Left ventricle myocardium inferior (tissue), 1 donor: Measurements from ENCODE around the gene CCDC57. TPM values are rescaled to one million over a fixed set of nuclear protein-coding genes. Genes with fewer than 3 reads are reported as not detected.

Experiments used
- DNase-seq: peaks from one replicate; pipeline ENCODE4 v3.0.0-alpha.2; 2020
- H3K27ac ChIP-seq: fragments of 200-600 bp; replicated peaks from 2 replicates; pipeline ENCODE4 v1.8.0; 2021
- H3K27me3 ChIP-seq: fragments of 200-600 bp; 2 replicates; pipeline ENCODE4 v1.8.0; 2021; ENCODE audit warnings: low read depth
- H3K36me3 ChIP-seq: fragments of 200-600 bp; 2 replicates; pipeline ENCODE4 v1.8.0; 2021
- H3K4me1 ChIP-seq: fragments of 200-600 bp; 2 replicates; pipeline ENCODE4 v1.8.0; 2021
- H3K4me3 ChIP-seq: fragments of 200-600 bp; 2 replicates; pipeline ENCODE4 v1.8.0; 2021; ENCODE audit warnings: mild to moderate bottlenecking, moderate library complexity
- H3K9me3 ChIP-seq: fragments of 200-600 bp; replicated peaks from 2 replicates; pipeline ENCODE4 v1.8.0; 2021
- intact Hi-C: fragments of 100-400 bp; cut with micrococcal nuclease; formaldehyde crosslinking; loops from one replicate; pipeline ENCODE4 v1.11.0; 2022
- total RNA-seq: library from RNA; stranded (reverse); fragmentation: NEBNext Ultra II Directional; extraction: Animal tissue kit (Norgen Biotek cat#: 25700); gene quantifications from one replicate; pipeline ENCODE4 v1.2.1, GENCODE V29; 2021
- TF ChIP-seq, protein P1 (sequence below): fragments of 200-600 bp; IDR thresholded peaks from 2 replicates; pipeline ENCODE4 v1.8.0; 2021; ENCODE audit warnings: antibody characterized with exemption, mild to moderate bottlenecking, borderline replicate concordance
- donor health status: DM: no; HTN: yes; CAD: no; lungs with severe emphysema.

Gene CCDC57
- total RNA-seq, 1 donor from 2014 or later: 8.1 TPM

- Histone ChIP-seq H3K27me3 (no peaks in the 10 kb centered on the region), H3K4me1 (no peaks in the 10 kb centered on the region), H3K27ac (no peak overlapping the region), H3K36me3 (peaks cover 98% of the 10 kb centered on the region), H3K4me3 (no peak overlapping the region), H3K9me3 (no peaks in the 10 kb centered on the region)
- intact Hi-C loops: no loop called here
- DNase-seq: no peak
- TF ChIP-seq, protein P1, sequence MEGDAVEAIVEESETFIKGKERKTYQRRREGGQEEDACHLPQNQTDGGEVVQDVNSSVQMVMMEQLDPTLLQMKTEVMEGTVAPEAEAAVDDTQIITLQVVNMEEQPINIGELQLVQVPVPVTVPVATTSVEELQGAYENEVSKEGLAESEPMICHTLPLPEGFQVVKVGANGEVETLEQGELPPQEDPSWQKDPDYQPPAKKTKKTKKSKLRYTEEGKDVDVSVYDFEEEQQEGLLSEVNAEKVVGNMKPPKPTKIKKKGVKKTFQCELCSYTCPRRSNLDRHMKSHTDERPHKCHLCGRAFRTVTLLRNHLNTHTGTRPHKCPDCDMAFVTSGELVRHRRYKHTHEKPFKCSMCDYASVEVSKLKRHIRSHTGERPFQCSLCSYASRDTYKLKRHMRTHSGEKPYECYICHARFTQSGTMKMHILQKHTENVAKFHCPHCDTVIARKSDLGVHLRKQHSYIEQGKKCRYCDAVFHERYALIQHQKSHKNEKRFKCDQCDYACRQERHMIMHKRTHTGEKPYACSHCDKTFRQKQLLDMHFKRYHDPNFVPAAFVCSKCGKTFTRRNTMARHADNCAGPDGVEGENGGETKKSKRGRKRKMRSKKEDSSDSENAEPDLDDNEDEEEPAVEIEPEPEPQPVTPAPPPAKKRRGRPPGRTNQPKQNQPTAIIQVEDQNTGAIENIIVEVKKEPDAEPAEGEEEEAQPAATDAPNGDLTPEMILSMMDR: no peak
These were observed 127.4 kb downstream of the CCDC57 start for GRCh38 chr17:82085031-82085861.

DNA sequence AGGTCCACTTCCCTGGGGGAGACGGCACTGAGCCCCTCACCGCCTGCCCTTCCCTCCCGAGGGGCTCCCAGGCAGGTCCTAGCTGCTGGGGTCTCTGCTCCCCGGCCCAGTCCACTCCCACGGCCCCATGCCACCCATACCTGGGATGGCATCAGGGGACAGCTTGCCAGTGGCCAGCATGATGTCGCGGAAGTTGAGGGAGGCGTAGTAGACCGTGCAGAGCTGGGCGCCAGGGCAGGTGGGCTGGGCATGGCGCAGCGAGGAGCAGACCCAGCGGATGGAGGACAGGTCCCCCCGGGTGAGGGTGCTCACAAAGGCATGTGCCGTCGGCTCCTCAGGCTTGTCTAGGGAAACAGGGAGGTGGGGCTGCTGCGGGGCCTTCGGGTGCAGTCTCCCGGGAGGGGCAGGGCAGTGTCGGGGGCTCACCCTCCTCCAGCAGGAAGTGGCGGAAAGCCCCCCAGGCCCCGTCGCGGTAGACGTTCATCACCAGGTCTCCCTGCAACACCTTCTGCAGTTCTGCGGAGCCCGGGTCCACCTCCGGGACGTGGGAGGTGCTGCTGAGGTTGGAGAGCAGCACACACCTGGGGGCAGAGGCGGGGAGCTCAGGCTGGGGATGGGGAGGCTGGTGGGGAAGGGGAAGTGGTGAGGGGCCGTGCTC, 128.1 kb downstream of the CCDC57 start:
- H3K36me3 ChIP-seq: peaks cover 97% of the 10 kb centered on the region
- no peaks in the 10 kb centered on the region for H3K9me3 ChIP-seq
- H3K4me3 ChIP-seq: no peak overlapping the region
- no peaks in the 10 kb centered on the region for H3K4me1 ChIP-seq
- DNase-seq: no peak
- H3K27me3 ChIP-seq: no peaks in the 10 kb centered on the region
- intact Hi-C loops: no loop called here
- no peak overlapping the region for H3K27ac ChIP-seq
- TF ChIP-seq, protein P1: no peak

- no peaks in the 10 kb centered on the region for H3K4me1 ChIP-seq
- DNase-seq: no peak
- H3K4me3 ChIP-seq: no peak overlapping the region
- H3K36me3 ChIP-seq: peaks cover 96% of the 10 kb centered on the region
- H3K27ac ChIP-seq: no peak overlapping the region
- TF ChIP-seq, protein P1: no peak
- intact Hi-C loops: no loop called here
- no peaks in the 10 kb centered on the region for H3K27me3 ChIP-seq
- H3K9me3 ChIP-seq: no peaks in the 10 kb centered on the region
These were observed 128.9 kb downstream of the CCDC57 start for GRCh38 chr17:82083533-82084359.

GRCh38 chr17:82083009-82083408, 129.6 kb downstream of the CCDC57 start:
- H3K4me3 ChIP-seq: no peak overlapping the region
- intact Hi-C loops: no loop called here
- H3K4me1 ChIP-seq: no peaks in the 10 kb centered on the region
- H3K9me3 ChIP-seq: no peaks in the 10 kb centered on the region
- H3K27me3 ChIP-seq: no peaks in the 10 kb centered on the region
- TF ChIP-seq, protein P1: no peak
- peaks cover 89% of the 10 kb centered on the region for H3K36me3 ChIP-seq
- H3K27ac ChIP-seq: no peak overlapping the region
- no peak for DNase-seq

DNA sequence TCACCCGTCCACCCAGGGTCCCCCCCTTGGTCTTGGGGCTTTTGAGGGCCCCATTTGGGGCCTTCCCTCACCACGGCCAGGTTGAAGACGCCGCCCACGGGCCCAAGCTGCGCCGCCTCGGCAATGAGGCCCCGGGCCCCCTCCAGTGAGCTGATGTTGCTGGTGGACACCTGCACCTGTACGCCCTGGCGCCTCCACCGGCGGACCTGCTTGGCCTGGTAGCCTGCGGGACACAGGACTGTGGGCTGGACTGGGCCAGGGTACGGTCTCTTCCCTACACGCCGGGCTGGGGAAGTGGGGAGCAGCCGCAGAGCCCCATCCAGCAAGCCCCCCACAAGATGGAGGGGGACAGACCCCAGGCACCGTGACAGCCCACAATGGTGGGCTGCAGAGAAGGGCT, 130.2 kb downstream of the CCDC57 start:
- TF ChIP-seq, protein P1: no peak
- no peak for DNase-seq
- no peak overlapping the region for H3K4me3 ChIP-seq
- no peaks in the 10 kb centered on the region for H3K9me3 ChIP-seq
- H3K36me3 ChIP-seq: peaks cover 84% of the 10 kb centered on the region
- no peaks in the 10 kb centered on the region for H3K4me1 ChIP-seq
- H3K27ac ChIP-seq: no peak overlapping the region
- intact Hi-C loops: no loop called here
- H3K27me3 ChIP-seq: no peaks in the 10 kb centered on the region
